K562 (cell line): Measurements from ENCODE around the gene DOCK7.

ENCODE experiments used
- CHD2 ChIP-seq: IDR thresholded peaks from 2 replicates; pipeline ENCODE4 v1.6.1; 2011; ENCODE audit warnings: low read depth, low read length
- POLR2A ChIP-seq: fragments of 450-650 bp; conservative IDR thresholded peaks from 2 replicates; pipeline ENCODE4 v1.6.1; 2016
- SMAD1 ChIP-seq: fragments of 150-350 bp; IDR thresholded peaks from 2 replicates; pipeline ENCODE4 v1.6.1; 2014; ENCODE audit warnings: low read length, low read depth; ENCODE audit not compliant: partially characterized antibody
- TF ChIP-seq, protein P1 (sequence below): fragments of 150-350 bp; IDR thresholded peaks from 2 replicates; pipeline ENCODE4 v1.6.1; 2014; ENCODE audit warnings: low read depth, mild to moderate bottlenecking, low read length, borderline replicate concordance

DNA sequence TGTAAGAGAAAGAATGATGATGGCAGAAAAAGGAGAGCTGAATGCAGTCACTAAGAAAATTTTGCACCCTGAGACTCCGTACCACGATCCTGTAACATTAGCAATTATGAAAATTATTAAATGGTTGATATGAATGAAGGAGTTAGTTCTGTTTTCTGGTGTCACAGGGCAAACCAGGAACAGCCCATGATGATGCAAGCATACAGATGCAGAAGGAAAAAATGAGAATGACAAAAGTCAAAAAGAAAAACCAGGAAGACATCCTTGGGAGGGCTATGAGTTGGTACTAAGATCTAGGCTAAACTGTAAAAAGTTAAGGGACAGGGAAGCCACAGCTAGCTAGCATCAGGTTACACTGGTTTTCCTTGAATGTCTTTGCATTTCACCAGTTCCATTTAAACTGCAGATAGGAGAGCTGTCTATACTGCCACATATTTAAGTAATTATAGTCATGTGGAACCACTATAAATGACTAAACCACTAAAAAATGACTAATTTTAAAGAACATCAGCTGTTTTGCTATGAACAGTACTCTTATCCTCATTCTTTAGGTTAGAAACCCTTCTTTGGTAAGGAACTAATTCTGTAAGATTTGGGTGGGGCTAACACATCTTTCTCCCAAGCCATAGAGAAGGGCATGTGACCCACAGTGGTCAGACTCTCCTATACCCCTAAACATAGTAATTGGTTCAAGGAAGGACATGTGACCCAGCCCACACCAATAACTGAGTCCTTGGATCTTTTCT lies 11.4 kb downstream of the DOCK7 start:
- TF ChIP-seq, protein P1, sequence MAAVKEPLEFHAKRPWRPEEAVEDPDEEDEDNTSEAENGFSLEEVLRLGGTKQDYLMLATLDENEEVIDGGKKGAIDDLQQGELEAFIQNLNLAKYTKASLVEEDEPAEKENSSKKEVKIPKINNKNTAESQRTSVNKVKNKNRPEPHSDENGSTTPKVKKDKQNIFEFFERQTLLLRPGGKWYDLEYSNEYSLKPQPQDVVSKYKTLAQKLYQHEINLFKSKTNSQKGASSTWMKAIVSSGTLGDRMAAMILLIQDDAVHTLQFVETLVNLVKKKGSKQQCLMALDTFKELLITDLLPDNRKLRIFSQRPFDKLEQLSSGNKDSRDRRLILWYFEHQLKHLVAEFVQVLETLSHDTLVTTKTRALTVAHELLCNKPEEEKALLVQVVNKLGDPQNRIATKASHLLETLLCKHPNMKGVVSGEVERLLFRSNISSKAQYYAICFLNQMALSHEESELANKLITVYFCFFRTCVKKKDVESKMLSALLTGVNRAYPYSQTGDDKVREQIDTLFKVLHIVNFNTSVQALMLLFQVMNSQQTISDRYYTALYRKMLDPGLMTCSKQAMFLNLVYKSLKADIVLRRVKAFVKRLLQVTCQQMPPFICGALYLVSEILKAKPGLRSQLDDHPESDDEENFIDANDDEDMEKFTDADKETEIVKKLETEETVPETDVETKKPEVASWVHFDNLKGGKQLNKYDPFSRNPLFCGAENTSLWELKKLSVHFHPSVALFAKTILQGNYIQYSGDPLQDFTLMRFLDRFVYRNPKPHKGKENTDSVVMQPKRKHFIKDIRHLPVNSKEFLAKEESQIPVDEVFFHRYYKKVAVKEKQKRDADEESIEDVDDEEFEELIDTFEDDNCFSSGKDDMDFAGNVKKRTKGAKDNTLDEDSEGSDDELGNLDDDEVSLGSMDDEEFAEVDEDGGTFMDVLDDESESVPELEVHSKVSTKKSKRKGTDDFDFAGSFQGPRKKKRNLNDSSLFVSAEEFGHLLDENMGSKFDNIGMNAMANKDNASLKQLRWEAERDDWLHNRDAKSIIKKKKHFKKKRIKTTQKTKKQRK = no peak
- TF ChIP-seq CHD2 = no peak
- TF ChIP-seq SMAD1 = no peak
- no peak for TF ChIP-seq POLR2A
